Lung (tissue), 12 donors: ENCODE results near the gene NCOA1. TPM values are rescaled to one million over a fixed set of nuclear protein-coding genes. Genes with fewer than 3 reads are reported as not detected.

Source experiments
- ATAC-seq: fragments of 200-7000 bp; cut with Tn5 transposase; one replicate; pipeline ENCODE4 v1.9.1; 2020; ENCODE audit warnings: moderate number of reproducible peaks; ENCODE audit not compliant: insufficient read depth, low FRiP score
- DNase-seq, 3 donors: peaks; one replicate each; pipeline ENCODE4 v3.0.0-alpha.2; 2013 to 2017
- H3K27ac ChIP-seq, 2 donors: one replicate each; pipeline ENCODE4 v1.5.1; 2013; ENCODE audit warnings: mild to moderate bottlenecking in 2 of 2, moderate library complexity in 2 of 2, control low read depth in 1 of 2, inconsistent platforms in 1 of 2, low read depth in 1 of 2, low read length in 1 of 2
- H3K27me3 ChIP-seq, 3 donors: one replicate each; pipeline ENCODE4 v1.5.1; 2013; ENCODE audit warnings: low read length in 2 of 3; ENCODE audit not compliant: control insufficient read depth in 3 of 3, insufficient read depth in 3 of 3
- H3K36me3 ChIP-seq, 4 donors: one replicate each; pipeline ENCODE4 v1.5.1; 2013; ENCODE audit warnings: low read length in 4 of 4, mild to moderate bottlenecking in 1 of 4, moderate library complexity in 1 of 4; ENCODE audit not compliant: control insufficient read depth in 4 of 4, insufficient read depth in 4 of 4
- H3K4me1 ChIP-seq, 5 donors: one replicate each; pipeline ENCODE4 v1.5.1; 2013; ENCODE audit warnings: low read length in 5 of 5, mild to moderate bottlenecking in 2 of 5, moderate library complexity in 1 of 5; ENCODE audit not compliant: control insufficient read depth in 5 of 5, insufficient read depth in 5 of 5
- H3K4me3 ChIP-seq: one replicate; pipeline ENCODE4 v1.5.1; 2013; ENCODE audit warnings: mild to moderate bottlenecking, control low read depth, moderate library complexity
- H3K9ac ChIP-seq, 2 donors: one replicate each; pipeline ENCODE4 v1.5.1; 2013; ENCODE audit warnings: low read length in 2 of 2, control low read depth in 1 of 2; ENCODE audit not compliant: insufficient read depth in 1 of 2
- H3K9me3 ChIP-seq, 4 donors: one replicate each; pipeline ENCODE4 v1.5.1; 2013; ENCODE audit warnings: low read length in 3 of 4, mild to moderate bottlenecking in 1 of 4, moderate library complexity in 1 of 4; ENCODE audit not compliant: control insufficient read depth in 4 of 4, insufficient read depth in 3 of 4
- CTCF ChIP-seq: IDR thresholded peaks from 2 replicates; pipeline ENCODE4 v1.5.1; 2012; ENCODE audit warnings: mild to moderate bottlenecking; ENCODE audit errors: control extremely low read depth, extremely low read depth
- WGBS, 2 donors: extraction: QIAGEN DNeasy Blood & Tissue Kit; methylation state at CpG; one replicate each; pipeline ENCODE4 v1.1.7; 2013; 5-methylcytosine and 5-hydroxymethylcytosine counted together
- polyA plus RNA-seq, 2 donors: library from polyadenylated mRNA; stranded (reverse); fragments of 200-250 nt; gene quantifications; one replicate each; pipeline ENCODE4 v1.2.1, GENCODE V29; 2013
- total RNA-seq, 2 donors: library from RNA; depleted of rRNA in 1 of 2; stranded (reverse); fragments of >200 nt in 1 of 2; gene quantifications; one replicate each; pipeline ENCODE4 v1.2.1, GENCODE V29; 2014 to 2021
- donor health status: control.
- donor health status: control.
- donor health status: Bipolar disorder and iron deficiency.
- donor health status: healthy.
- donor health status: DM: yes; HTN: yes; CAD: no.

NCOA1 gene
- total and polyA plus RNA-seq, 4 donors: 8.3 to 123 (median 27.3) TPM

- H3K27ac ChIP-seq: no peak overlapping the region
- DNase-seq (no peak), ATAC-seq (no peak)
- H3K36me3 ChIP-seq: peaks cover 9 to 12% (median 9%) of the 10 kb centered on the region in 4 donors
- H3K9me3 ChIP-seq: no peaks in the 10 kb centered on the region
- peaks cover 0 to 2% (median 0%) of the 10 kb centered on the region in 5 donors for H3K4me1 ChIP-seq
- H3K27me3 ChIP-seq: no peaks in the 10 kb centered on the region
- H3K4me3 ChIP-seq: no peak overlapping the region
- TF ChIP-seq CTCF: no peak
- H3K9ac ChIP-seq: no peak overlapping the region
- WGBS, 2 donors: 93 to 97% methylated on average over 5 of the region's 5 CpGs
Observed at GRCh38 chr2:24771061-24771460, 280.0 kb downstream of the NCOA1 start.

- WGBS, 2 donors: 82 to 91% methylated on average over 5 of the region's 5 CpGs
- H3K9ac ChIP-seq: no peak overlapping the region
- H3K4me3 ChIP-seq: no peak overlapping the region
- no peak for TF ChIP-seq CTCF
- peaks cover 0 to 2% (median 0%) of the 10 kb centered on the region in 5 donors for H3K4me1 ChIP-seq
- H3K36me3 ChIP-seq: peaks cover 7 to 12% (median 9%) of the 10 kb centered on the region in 4 donors
- ATAC-seq (peak; percentile 75), DNase-seq (peak in 1 of 3 donors; percentile 9)
- peak overlapping the region in 1 of 2 donors; percentile 6 for H3K27ac ChIP-seq
- H3K9me3 ChIP-seq: no peaks in the 10 kb centered on the region
- no peaks in the 10 kb centered on the region for H3K27me3 ChIP-seq
Observed at GRCh38 chr2:24771764-24772586, 280.9 kb downstream of the NCOA1 start.

GRCh38 chr2:24774373-24774772, 283.3 kb downstream of the NCOA1 start:
- Histone ChIP-seq H3K27ac (no peak overlapping the region), H3K4me3 (no peak overlapping the region), H3K36me3 (peaks cover 4 to 9% (median 7%) of the 10 kb centered on the region in 4 donors), H3K9me3 (no peaks in the 10 kb centered on the region), H3K4me1 (no peaks in the 10 kb centered on the region), H3K27me3 (no peaks in the 10 kb centered on the region), H3K9ac (no peak overlapping the region)
- WGBS, 2 donors: 78 to 86% methylated on average over 3 of the region's 3 CpGs
- TF ChIP-seq CTCF: no peak
- ATAC-seq: no peak
- DNase-seq: no peak
